A549 (cell line): Measurements from ENCODE around the gene MAP3K15. TPM values are rescaled to one million over a fixed set of nuclear protein-coding genes. Genes with fewer than 3 reads are reported as not detected.

Experiments
- ATAC-seq, 2 experiments: fragments of 200-7000 bp in 1 of 2; fragments of >200 bp in 1 of 2; cut with Nextera tagmentation in 1 of 2; cut with Tn5 transposase in 1 of 2; 3 replicates each; pipeline versions ENCODE4 v1.8.0 to v1.9.1; 2018 to 2020; ENCODE audit warnings: mild to moderate bottlenecking in 1 of 2, moderate library complexity in 1 of 2
- CTCF ChIA-PET: fragments of 300-600 bp; sonication (Branson Sonifier 250); formaldehyde crosslinking; extraction: SDS; loops from one replicate; lab custom pipeline; 2021; ENCODE audit warnings: antibody characterized with exemption, inconsistent platforms; lab: Yijun Ruan, JAX
- POLR2A ChIA-PET: fragments of 350-600 bp; formaldehyde crosslinking; extraction: SDS; loops from one replicate; lab custom pipeline; 2021; ENCODE audit warnings: antibody characterized with exemption, inconsistent platforms; lab: Yijun Ruan, JAX
- DNase-seq, 2 experiments: peaks; one replicate each; pipeline versions ENCODE4 v3.0.0 to v3.0.0-alpha.2; 2011 to 2016; ENCODE audit warnings: low read depth in 1 of 2, low spot score in 1 of 2
- FAIRE-seq: peaks from 2 replicates; lab custom pipeline; 2011; peaks lifted over from hg19 to GRCh38; lab: Jason Lieb, UNC
- H3K27ac ChIP-seq, 2 experiments: fragments of >200 bp; sonication (Bioruptor Twin); formaldehyde crosslinking; 3 replicates each; pipeline ENCODE4 v1.5.1; 2016 to 2017
- H3K4me1 ChIP-seq: fragments of >200 bp; sonication (Bioruptor Twin); formaldehyde crosslinking; 3 replicates; pipeline ENCODE4 v1.6.1; 2016
- H3K4me2 ChIP-seq: fragments of >200 bp; sonication (Bioruptor Twin); formaldehyde crosslinking; 3 replicates; pipeline ENCODE4 v1.6.1; 2016
- H3K4me3 ChIP-seq: fragments of >200 bp; sonication (Bioruptor Twin); formaldehyde crosslinking; 3 replicates; pipeline ENCODE4 v1.5.1; 2016
- H3K9me3 ChIP-seq: fragments of >200 bp; sonication (Bioruptor Twin); formaldehyde crosslinking; 3 replicates; pipeline ENCODE4 v1.6.1; 2016
- BHLHE40 ChIP-seq: IDR thresholded peaks from 2 replicates; pipeline ENCODE4 v1.6.1; 2012; ENCODE audit warnings: low read depth, low read length, inconsistent platforms
- CEBPB ChIP-seq, 2 experiments: fragments of >200 bp in 1 of 2; sonication (Bioruptor Twin) in 1 of 2; formaldehyde crosslinking in 1 of 2; IDR thresholded peaks; 2 replicates each; pipeline ENCODE4 v1.6.1; 2012 to 2016
- CHD2 ChIP-seq: fragments of 150-350 bp; IDR thresholded peaks from 2 replicates; pipeline ENCODE4 v1.6.1; 2014; ENCODE audit warnings: low read length; ENCODE audit not compliant: partially characterized antibody
- CTCF ChIP-seq: fragments of >200 bp; sonication (Bioruptor Twin); formaldehyde crosslinking; IDR thresholded peaks from 3 replicates; pipeline ENCODE4 v1.5.1; 2016
- EP300 ChIP-seq, 2 experiments: fragments of >200 bp; sonication (Bioruptor Twin); formaldehyde crosslinking; IDR thresholded peaks; 2 replicates in 1 of 2; 3 replicates in 1 of 2; pipeline ENCODE4 v1.6.1; 2016 to 2017
- FOSL2 ChIP-seq, 2 experiments: fragments of 450-650 bp in 1 of 2; fragments of >200 bp in 1 of 2; sonication (Bioruptor Twin) in 1 of 2; formaldehyde crosslinking; IDR thresholded peaks; 2 replicates each; pipeline versions ENCODE4 v1.5.0 to v1.6.1; 2016 to 2020; ENCODE audit warnings: mild to moderate bottlenecking in 1 of 2, moderate library complexity in 1 of 2
- HEYL ChIP-seq: fragments of 250-450 bp; sonication (Bioruptor Pico); IDR thresholded peaks from 2 replicates; pipeline ENCODE4 v1.8.0; 2021; ENCODE audit warnings: mild to moderate bottlenecking, moderate library complexity
- JUNB ChIP-seq: fragments of >200 bp; sonication (Bioruptor Twin); formaldehyde crosslinking; IDR thresholded peaks from 2 replicates; pipeline ENCODE4 v1.6.1; 2016
- NFE2L2 ChIP-seq: fragments of 150-350 bp; conservative IDR thresholded peaks from 2 replicates; pipeline ENCODE4 v1.6.1; 2014; ENCODE audit warnings: low read length
- NPAS2 ChIP-seq: fragments of 250-450 bp; sonication (Bioruptor Pico); IDR thresholded peaks from 2 replicates; pipeline ENCODE4 v1.8.0; 2022; ENCODE audit warnings: mild to moderate bottlenecking, moderate library complexity, borderline replicate concordance
- NR3C1 ChIP-seq: fragments of >200 bp; sonication (Bioruptor Twin); formaldehyde crosslinking; IDR thresholded peaks from 3 replicates; pipeline ENCODE4 v1.6.1; 2017
- PBX3 ChIP-seq: IDR thresholded peaks from 2 replicates; pipeline ENCODE4 v1.6.1; 2012
- POLR2AphosphoS2 ChIP-seq: conservative IDR thresholded peaks from 2 replicates; pipeline ENCODE4 v1.6.1; 2012; ENCODE audit warnings: low read length, improper control_type of control experiment, inconsistent platforms
- SMC3 ChIP-seq: fragments of >200 bp; sonication (Bioruptor Twin); formaldehyde crosslinking; IDR thresholded peaks from 3 replicates; pipeline ENCODE4 v1.6.1; 2018; ENCODE audit warnings: inconsistent platforms
- WGBS: methylation state at CpG from one replicate; pipeline ENCODE4 v1.1.6; 2017; ENCODE audit errors: missing lambda C conversion rate; 5-methylcytosine and 5-hydroxymethylcytosine counted together
- polyA plus RNA-seq, 4 experiments: library from polyadenylated mRNA; depleted of rRNA in 3 of 4; stranded (reverse); fragments of >200 nt; fragmentation: RNase III in 1 of 4; extraction: RNeasy Plus Mini Kit Qiagen cat#74134 plus additional on column Dnase treatment in 1 of 4; gene quantifications; 2 replicates in 3 of 4; 3 replicates in 1 of 4; pipeline ENCODE4 v1.2.3, GENCODE V29; 2011 to 2017
- TF ChIP-seq, protein P1 (sequence below): fragments of 150-350 bp; IDR thresholded peaks from 2 replicates; pipeline ENCODE4 v1.6.1; 2014; ENCODE audit warnings: low read depth, mild to moderate bottlenecking, low read length
- TF ChIP-seq, protein P2 (sequence below): fragments of 250-450 bp; sonication (Bioruptor Pico); IDR thresholded peaks from 2 replicates; pipeline ENCODE4 v1.5.0; 2020; ENCODE audit warnings: low read depth, mild to moderate bottlenecking, moderate library complexity
- TF ChIP-seq, protein P3 (sequence below): IDR thresholded peaks from 2 replicates; pipeline ENCODE4 v1.6.1; 2012
- TF ChIP-seq, protein P4 (sequence below): fragments of 250-450 bp; sonication (Bioruptor Pico); IDR thresholded peaks from 2 replicates; pipeline ENCODE4 v1.5.0; 2021; ENCODE audit warnings: mild to moderate bottlenecking, moderate library complexity, borderline replicate concordance

Gene MAP3K15
- polyA plus RNA-seq, 2 of the 4 experiments (the other 2 are of a cell fraction): 2.3 to 5.7 TPM

GRCh38 chrX:19548934-19549333 is 33.6 kb upstream of the MAP3K15 start (continued):
- TF ChIP-seq, protein P1, sequence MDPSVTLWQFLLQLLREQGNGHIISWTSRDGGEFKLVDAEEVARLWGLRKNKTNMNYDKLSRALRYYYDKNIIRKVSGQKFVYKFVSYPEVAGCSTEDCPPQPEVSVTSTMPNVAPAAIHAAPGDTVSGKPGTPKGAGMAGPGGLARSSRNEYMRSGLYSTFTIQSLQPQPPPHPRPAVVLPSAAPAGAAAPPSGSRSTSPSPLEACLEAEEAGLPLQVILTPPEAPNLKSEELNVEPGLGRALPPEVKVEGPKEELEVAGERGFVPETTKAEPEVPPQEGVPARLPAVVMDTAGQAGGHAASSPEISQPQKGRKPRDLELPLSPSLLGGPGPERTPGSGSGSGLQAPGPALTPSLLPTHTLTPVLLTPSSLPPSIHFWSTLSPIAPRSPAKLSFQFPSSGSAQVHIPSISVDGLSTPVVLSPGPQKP: no peak
- no peak for TF ChIP-seq POLR2AphosphoS2
- TF ChIP-seq, all 56 proteins: peak for 0

- no peak overlapping the region for H3K27ac ChIP-seq
- POLR2A ChIA-PET: no interaction called here
- H3K4me2 ChIP-seq: no peak overlapping the region
- ATAC-seq: no peak
- no peaks in the 10 kb centered on the region for H3K4me1 ChIP-seq
- CTCF ChIA-PET: interaction anchor here (1.4 kb wide), 1 partner anchor 18 kb away, joined by 3 read pairs; no protein-coding TSS in a partner anchor
- TF ChIP-seq, protein P2, sequence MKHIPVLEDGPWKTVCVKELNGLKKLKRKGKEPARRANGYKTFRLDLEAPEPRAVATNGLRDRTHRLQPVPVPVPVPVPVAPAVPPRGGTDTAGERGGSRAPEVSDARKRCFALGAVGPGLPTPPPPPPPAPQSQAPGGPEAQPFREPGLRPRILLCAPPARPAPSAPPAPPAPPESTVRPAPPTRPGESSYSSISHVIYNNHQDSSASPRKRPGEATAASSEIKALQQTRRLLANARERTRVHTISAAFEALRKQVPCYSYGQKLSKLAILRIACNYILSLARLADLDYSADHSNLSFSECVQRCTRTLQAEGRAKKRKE (CRISPR knock-in tag): no peak
- TF ChIP-seq CEBPB (IDR thresholded peaks at IDR 0.05): no peak
- TF ChIP-seq JUNB: no peak
- TF ChIP-seq FOSL2 (IDR thresholded peaks at IDR 0.05): no peak
- no peak for TF ChIP-seq FOSL2 (CRISPR knock-in tag; IDR thresholded peaks at IDR 0.05)
- no peak for TF ChIP-seq CHD2
- H3K4me3 ChIP-seq: no peak overlapping the region
- FAIRE-seq: no peak
- DNase-seq: no peak
- 70% methylated on average over 2 of the region's 2 CpGs for WGBS
- H3K9me3 ChIP-seq: no peaks in the 10 kb centered on the region
Measured at GRCh38 chrX:19548279-19548678, 33.0 kb upstream of the MAP3K15 start.

DNA sequence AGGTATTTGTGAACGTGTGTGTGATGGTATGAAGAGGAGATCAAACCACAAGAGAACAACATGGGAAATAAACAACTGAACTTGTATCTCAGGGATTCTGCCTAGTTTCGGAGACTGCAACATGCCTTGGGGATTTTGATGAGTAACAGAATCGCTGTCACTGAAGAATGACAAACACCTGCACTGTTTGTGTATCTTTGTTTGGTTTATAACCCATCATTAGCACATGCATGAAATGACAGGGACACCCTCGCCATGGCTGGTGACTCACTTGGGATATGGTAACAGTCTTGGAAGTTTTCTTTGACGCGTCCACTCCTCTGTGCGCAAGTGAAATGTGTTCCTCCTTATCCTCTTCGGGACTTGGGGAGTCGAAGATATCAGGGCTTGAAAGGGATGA is 30.3 kb upstream of the MAP3K15 start:
- Histone ChIP-seq H3K4me3 (no peak overlapping the region), H3K4me1 (no peaks in the 10 kb centered on the region), H3K4me2 (no peak overlapping the region), H3K9me3 (no peaks in the 10 kb centered on the region), H3K27ac (no peak overlapping the region)
- CTCF ChIA-PET: interaction anchor here (0.5 to 1.7 kb wide), 4 partner anchors 9 to 833 kb away, joined by 3 to 7 read pairs (median 4); no protein-coding TSS in a partner anchor
- TF ChIP-seq HEYL (CRISPR knock-in tag) (no peak), SMC3 (no peak), NR3C1 (no peak), EP300 (IDR thresholded peaks at IDR 0.05) (no peak), NFE2L2 (no peak), NPAS2 (CRISPR knock-in tag) (no peak), BHLHE40 (no peak), CHD2 (no peak), JUNB (no peak), PBX3 (no peak), CTCF (no peak)
- TF ChIP-seq, protein P3, sequence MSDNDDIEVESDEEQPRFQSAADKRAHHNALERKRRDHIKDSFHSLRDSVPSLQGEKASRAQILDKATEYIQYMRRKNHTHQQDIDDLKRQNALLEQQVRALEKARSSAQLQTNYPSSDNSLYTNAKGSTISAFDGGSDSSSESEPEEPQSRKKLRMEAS: no peak
- TF ChIP-seq, protein P4, sequence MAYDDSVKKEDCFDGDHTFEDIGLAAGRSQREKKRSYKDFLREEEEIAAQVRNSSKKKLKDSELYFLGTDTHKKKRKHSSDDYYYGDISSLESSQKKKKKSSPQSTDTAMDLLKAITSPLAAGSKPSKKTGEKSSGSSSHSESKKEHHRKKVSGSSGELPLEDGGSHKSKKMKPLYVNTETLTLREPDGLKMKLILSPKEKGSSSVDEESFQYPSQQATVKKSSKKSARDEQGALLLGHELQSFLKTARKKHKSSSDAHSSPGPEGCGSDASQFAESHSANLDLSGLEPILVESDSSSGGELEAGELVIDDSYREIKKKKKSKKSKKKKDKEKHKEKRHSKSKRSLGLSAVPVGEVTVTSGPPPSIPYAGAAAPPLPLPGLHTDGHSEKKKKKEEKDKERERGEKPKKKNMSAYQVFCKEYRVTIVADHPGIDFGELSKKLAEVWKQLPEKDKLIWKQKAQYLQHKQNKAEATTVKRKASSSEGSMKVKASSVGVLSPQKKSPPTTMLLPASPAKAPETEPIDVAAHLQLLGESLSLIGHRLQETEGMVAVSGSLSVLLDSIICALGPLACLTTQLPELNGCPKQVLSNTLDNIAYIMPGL (CRISPR knock-in tag): no peak
- POLR2A ChIA-PET: no interaction called here
- WGBS: 81% methylated on average over 9 of the region's 9 CpGs
- no peak for DNase-seq
- ATAC-seq: no peak
- no peak for FAIRE-seq
